ENCODE measurements around the gene CHRNB2.
A peak's percentile ranks its signal among the peaks of the same experiment; 100 is the strongest.

CHRNB2 gene

DNA sequence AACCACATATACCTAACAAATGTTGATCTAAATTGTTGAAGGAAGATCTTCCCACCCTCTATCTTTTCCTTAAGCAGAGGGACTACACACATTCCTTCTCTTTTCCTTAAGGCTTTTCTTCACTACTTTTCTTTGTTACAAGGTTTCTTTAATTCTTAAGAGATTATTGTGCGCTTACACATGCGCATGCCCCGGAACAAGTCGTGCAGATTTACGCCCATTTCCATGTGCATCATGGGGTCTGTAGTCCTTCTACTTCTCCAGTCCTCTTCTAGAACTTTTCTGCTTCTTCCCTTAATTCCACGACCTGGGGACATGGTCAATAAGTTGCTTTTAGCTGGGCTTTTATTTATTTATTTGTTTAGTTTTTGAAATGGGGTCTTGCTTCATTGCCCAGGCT, 1.7 kb upstream of the CHRNB2 start:
- H3K79me2 ChIP-seq (ENCODE audit: insufficient read depth, low read length): no peaks in the 10 kb centered on the region
- H3K4me2 ChIP-seq (ENCODE audit: low read depth, low read length, poor library complexity, severe bottlenecking): no peak overlapping the region
- no peak overlapping the region for H2AFZ ChIP-seq (ENCODE audit: low read depth, low read length, severe bottlenecking)
- no peak overlapping the region for H3K4me3 ChIP-seq (ENCODE audit: insufficient read depth, low read length, poor library complexity, severe bottlenecking)
- no peaks in the 10 kb centered on the region for H3K9me3 ChIP-seq (ENCODE audit: insufficient read depth, low read length)
- H3K36me3 ChIP-seq (ENCODE audit: low read length): no peaks in the 10 kb centered on the region
- H4K20me1 ChIP-seq (ENCODE audit: low read depth, low read length): no peaks in the 10 kb centered on the region
- H3K27ac ChIP-seq (ENCODE audit: low read depth, low read length): no peak overlapping the region
- no peaks in the 10 kb centered on the region for H3K9me2 ChIP-seq (replicated peaks; ENCODE audit: insufficient read depth, low read length)
- no peak overlapping the region for H3K9ac ChIP-seq (ENCODE audit: low read length)
- no peak for TF ChIP-seq EZH2phosphoT487 (conservative IDR thresholded peaks at IDR 0.05; ENCODE audit: low read length)
- TF ChIP-seq, protein P1, sequence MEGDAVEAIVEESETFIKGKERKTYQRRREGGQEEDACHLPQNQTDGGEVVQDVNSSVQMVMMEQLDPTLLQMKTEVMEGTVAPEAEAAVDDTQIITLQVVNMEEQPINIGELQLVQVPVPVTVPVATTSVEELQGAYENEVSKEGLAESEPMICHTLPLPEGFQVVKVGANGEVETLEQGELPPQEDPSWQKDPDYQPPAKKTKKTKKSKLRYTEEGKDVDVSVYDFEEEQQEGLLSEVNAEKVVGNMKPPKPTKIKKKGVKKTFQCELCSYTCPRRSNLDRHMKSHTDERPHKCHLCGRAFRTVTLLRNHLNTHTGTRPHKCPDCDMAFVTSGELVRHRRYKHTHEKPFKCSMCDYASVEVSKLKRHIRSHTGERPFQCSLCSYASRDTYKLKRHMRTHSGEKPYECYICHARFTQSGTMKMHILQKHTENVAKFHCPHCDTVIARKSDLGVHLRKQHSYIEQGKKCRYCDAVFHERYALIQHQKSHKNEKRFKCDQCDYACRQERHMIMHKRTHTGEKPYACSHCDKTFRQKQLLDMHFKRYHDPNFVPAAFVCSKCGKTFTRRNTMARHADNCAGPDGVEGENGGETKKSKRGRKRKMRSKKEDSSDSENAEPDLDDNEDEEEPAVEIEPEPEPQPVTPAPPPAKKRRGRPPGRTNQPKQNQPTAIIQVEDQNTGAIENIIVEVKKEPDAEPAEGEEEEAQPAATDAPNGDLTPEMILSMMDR (IDR thresholded peaks at IDR 0.05; ENCODE audit: insufficient read depth, low read length, poor library complexity, severe bottlenecking): no peak
- no peaks in the 10 kb centered on the region for H3K27me3 ChIP-seq (ENCODE audit: low read length)
- H3F3A ChIP-seq (ENCODE audit: insufficient read depth): no peaks in the 10 kb centered on the region

DNA sequence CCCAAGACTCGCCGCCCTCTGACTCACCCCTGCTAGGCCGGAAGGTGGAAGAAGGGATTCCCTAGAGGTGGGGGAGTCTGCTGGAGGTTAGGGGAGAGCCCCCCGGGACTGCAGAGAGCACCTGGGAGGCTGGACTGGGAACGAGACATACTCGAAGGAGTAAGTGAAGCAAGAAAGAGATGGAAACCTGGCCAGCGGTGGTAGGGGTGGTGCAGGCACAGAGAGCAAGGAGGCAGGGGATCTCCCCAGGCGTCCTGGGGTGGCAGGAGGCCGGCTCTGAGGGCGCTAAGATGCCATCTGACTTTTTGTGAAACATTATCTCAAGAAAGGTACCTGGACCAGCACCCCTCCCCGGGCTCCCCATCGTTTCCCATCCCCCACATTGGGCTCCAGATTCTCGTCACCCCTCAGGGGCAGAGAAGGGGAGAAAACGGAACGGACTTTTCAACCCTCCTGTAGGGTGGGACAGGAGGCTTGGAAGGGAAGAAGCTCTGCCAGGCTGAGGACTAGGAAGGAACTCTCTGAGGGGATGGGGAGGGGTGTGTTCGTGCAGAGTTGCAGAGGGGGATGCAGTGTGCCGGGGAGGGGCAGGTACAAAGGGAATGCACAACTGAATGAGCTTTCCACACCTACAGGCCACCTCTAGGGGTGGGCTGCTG, 708 bp downstream of the CHRNB2 start:
- H3K9ac ChIP-seq (ENCODE audit: low read length): no peak overlapping the region
- no peak for TF ChIP-seq EZH2phosphoT487 (conservative IDR thresholded peaks at IDR 0.05; ENCODE audit: low read length)
- TF ChIP-seq, protein P1 (IDR thresholded peaks at IDR 0.05; ENCODE audit: insufficient read depth, low read length, poor library complexity, severe bottlenecking): no peak
- no peak overlapping the region for H3K27ac ChIP-seq (ENCODE audit: low read depth, low read length)
- no peaks in the 10 kb centered on the region for H3K9me3 ChIP-seq (ENCODE audit: insufficient read depth, low read length)
- H3K79me2 ChIP-seq (ENCODE audit: insufficient read depth, low read length): no peaks in the 10 kb centered on the region
- H3K9me2 ChIP-seq (replicated peaks; ENCODE audit: insufficient read depth, low read length): no peaks in the 10 kb centered on the region
- H4K20me1 ChIP-seq (ENCODE audit: low read depth, low read length): no peaks in the 10 kb centered on the region
- no peak overlapping the region for H3K4me3 ChIP-seq (ENCODE audit: insufficient read depth, low read length, poor library complexity, severe bottlenecking)
- no peak overlapping the region for H2AFZ ChIP-seq (ENCODE audit: low read depth, low read length, severe bottlenecking)
- H3K4me2 ChIP-seq (ENCODE audit: low read depth, low read length, poor library complexity, severe bottlenecking): peak overlapping the region; percentile 21
- no peaks in the 10 kb centered on the region for H3F3A ChIP-seq (ENCODE audit: insufficient read depth)
- H3K27me3 ChIP-seq (ENCODE audit: low read length): no peaks in the 10 kb centered on the region
- no peaks in the 10 kb centered on the region for H3K36me3 ChIP-seq (ENCODE audit: low read length)

DNA sequence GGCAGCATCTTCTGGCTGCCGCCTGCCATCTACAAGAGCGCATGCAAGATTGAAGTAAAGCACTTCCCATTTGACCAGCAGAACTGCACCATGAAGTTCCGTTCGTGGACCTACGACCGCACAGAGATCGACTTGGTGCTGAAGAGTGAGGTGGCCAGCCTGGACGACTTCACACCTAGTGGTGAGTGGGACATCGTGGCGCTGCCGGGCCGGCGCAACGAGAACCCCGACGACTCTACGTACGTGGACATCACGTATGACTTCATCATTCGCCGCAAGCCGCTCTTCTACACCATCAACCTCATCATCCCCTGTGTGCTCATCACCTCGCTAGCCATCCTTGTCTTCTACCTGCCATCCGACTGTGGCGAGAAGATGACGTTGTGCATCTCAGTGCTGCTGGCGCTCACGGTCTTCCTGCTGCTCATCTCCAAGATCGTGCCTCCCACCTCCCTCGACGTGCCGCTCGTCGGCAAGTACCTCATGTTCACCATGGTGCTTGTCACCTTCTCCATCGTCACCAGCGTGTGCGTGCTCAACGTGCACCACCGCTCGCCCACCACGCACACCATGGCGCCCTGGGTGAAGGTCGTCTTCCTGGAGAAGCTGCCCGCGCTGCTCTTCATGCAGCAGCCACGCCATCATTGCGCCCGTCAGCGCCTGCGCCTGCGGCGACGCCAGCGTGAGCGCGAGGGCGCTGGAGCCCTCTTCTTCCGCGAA, 3.8 kb downstream of the CHRNB2 start:
- H3K4me2 ChIP-seq (ENCODE audit: low read depth, low read length, poor library complexity, severe bottlenecking): no peak overlapping the region
- H3K9me2 ChIP-seq (replicated peaks; ENCODE audit: insufficient read depth, low read length): no peaks in the 10 kb centered on the region
- H3K9ac ChIP-seq (ENCODE audit: low read length): no peak overlapping the region
- H3F3A ChIP-seq (ENCODE audit: insufficient read depth): peaks cover 8% of the 10 kb centered on the region; the same call in 1 of the 2 replicates
- no peaks in the 10 kb centered on the region for H3K9me3 ChIP-seq (ENCODE audit: insufficient read depth, low read length)
- no peak overlapping the region for H3K27ac ChIP-seq (ENCODE audit: low read depth, low read length)
- H2AFZ ChIP-seq (ENCODE audit: low read depth, low read length, severe bottlenecking): no peak overlapping the region
- no peaks in the 10 kb centered on the region for H3K79me2 ChIP-seq (ENCODE audit: insufficient read depth, low read length)
- TF ChIP-seq, protein P1 (IDR thresholded peaks at IDR 0.05; ENCODE audit: insufficient read depth, low read length, poor library complexity, severe bottlenecking): no peak
- TF ChIP-seq EZH2phosphoT487 (conservative IDR thresholded peaks at IDR 0.05; ENCODE audit: low read length): no peak
- no peak overlapping the region for H3K4me3 ChIP-seq (ENCODE audit: insufficient read depth, low read length, poor library complexity, severe bottlenecking)
- H3K36me3 ChIP-seq (ENCODE audit: low read length): no peaks in the 10 kb centered on the region
- no peaks in the 10 kb centered on the region for H4K20me1 ChIP-seq (ENCODE audit: low read depth, low read length)
- H3K27me3 ChIP-seq (ENCODE audit: low read length): no peaks in the 10 kb centered on the region
